GM12878 (cell line): ENCODE data around the gene SLC34A1. TPM values are rescaled to one million over a fixed set of nuclear protein-coding genes. Genes with fewer than 3 reads are reported as not detected.
A peak's percentile ranks its signal among the peaks of the same experiment; 100 is the strongest.

ENCODE experiments used
- ATAC-seq: fragments of 200-7000 bp; cut with Tn5 transposase; 3 replicates; pipeline ENCODE4 v1.9.1; 2020; ENCODE audit warnings: mild to moderate bottlenecking, moderate library complexity
- BruUV-seq: library from RNA; stranded (reverse); fragments of 400-500 nt; replicated peaks from 2 replicates; lab custom pipeline; 2021; lab: Mats Ljungman, UMichigan
- CTCF ChIA-PET: fragments of 300-600 bp; sonication (Branson Sonifier 250); formaldehyde crosslinking; extraction: SDS; loops from one replicate; lab custom pipeline; 2021; ENCODE audit warnings: inconsistent platforms; lab: Yijun Ruan, JAX
- POLR2A ChIA-PET: fragments of 350-600 bp; formaldehyde crosslinking; extraction: SDS; loops from one replicate; lab custom pipeline; 2021; ENCODE audit warnings: inconsistent platforms; lab: Charles Lee
- RAD21 ChIA-PET: fragments of 300-600 bp; sonication (Branson Sonifier 250); formaldehyde crosslinking; loops from one replicate; lab custom pipeline; 2023; ENCODE audit warnings: antibody characterized with exemption; ENCODE audit not compliant: unreplicated experiment; lab: Charles Lee
- SMC1A ChIA-PET: fragments of 300-600 bp; sonication (Branson Sonifier 250); formaldehyde crosslinking; loops from one replicate; lab custom pipeline; 2023; ENCODE audit not compliant: unreplicated experiment, uncharacterized antibody; lab: Charles Lee
- DNase-seq: peaks from one replicate; pipeline ENCODE4 v3.0.0-alpha.2; 2011; ENCODE audit warnings: low read depth, low spot score
- FAIRE-seq: peaks from 3 replicates; lab custom pipeline; 2011; peaks lifted over from hg19 to GRCh38; lab: Jason Lieb, UNC
- H2AFZ ChIP-seq: 2 replicates; pipeline ENCODE4 v1.6.0; 2011; ENCODE audit warnings: low read depth, low read length, control low read depth; ENCODE audit not compliant: control insufficient read depth
- H3K27ac ChIP-seq: 2 replicates; pipeline ENCODE4 v1.5.1; 2011; ENCODE audit warnings: control low read depth; ENCODE audit not compliant: control insufficient read depth, insufficient read depth
- H3K27me3 ChIP-seq, 2 experiments: replicated peaks in 1 of 2; 2 replicates each; pipeline versions ENCODE4 v1.6.0 to v1.6.1; 2011; ENCODE audit warnings: low read length in 1 of 2; ENCODE audit not compliant: control insufficient read depth in 2 of 2, insufficient read depth in 2 of 2
- H3K36me3 ChIP-seq, 2 experiments: 2 replicates each; pipeline ENCODE4 v1.5.1; 2011; ENCODE audit warnings: low read length in 1 of 2; ENCODE audit not compliant: control insufficient read depth in 2 of 2, insufficient read depth in 2 of 2
- H3K4me1 ChIP-seq: 2 replicates; pipeline ENCODE4 v1.6.1; 2011; ENCODE audit warnings: mild to moderate bottlenecking, low read length, moderate library complexity, mixed read lengths; ENCODE audit not compliant: control insufficient read depth, insufficient read depth
- H3K4me2 ChIP-seq: 2 replicates; pipeline ENCODE4 v1.6.0; 2011; ENCODE audit warnings: control low read depth; ENCODE audit not compliant: control insufficient read depth, insufficient read depth
- H3K4me3 ChIP-seq: fragments of 200-600 bp; sonication (generic); 2 replicates; pipeline ENCODE4 v1.5.1; 2016
- H3K79me2 ChIP-seq: 2 replicates; pipeline ENCODE4 v1.6.0; 2011; ENCODE audit warnings: low read length; ENCODE audit not compliant: control insufficient read depth, insufficient read depth
- H3K9ac ChIP-seq: 2 replicates; pipeline ENCODE4 v1.8.0; 2011; ENCODE audit warnings: low read length, control low read depth, mixed read lengths; ENCODE audit not compliant: control insufficient read depth, insufficient read depth
- H3K9me3 ChIP-seq: replicated peaks from 3 replicates; pipeline ENCODE4 v1.5.1; 2011; ENCODE audit warnings: mild to moderate bottlenecking, low read length; ENCODE audit not compliant: control insufficient read depth, insufficient read depth
- H4K20me1 ChIP-seq: 2 replicates; pipeline ENCODE4 v1.6.0; 2011; ENCODE audit not compliant: control insufficient read depth, insufficient read depth
- DPF2 ChIP-seq: fragments of 450-650 bp; IDR thresholded peaks from 2 replicates; pipeline ENCODE4 v1.6.1; 2017; ENCODE audit warnings: mild to moderate bottlenecking
- WGBS: methylation state at CpG from one replicate; pipeline ENCODE4 v1.1.6; 2016; ENCODE audit warnings: low lambda C conversion rate; ENCODE audit not compliant: insufficient replicate concordance, insufficient coverage; ENCODE audit errors: missing lambda C conversion rate; 5-methylcytosine and 5-hydroxymethylcytosine counted together
- in situ Hi-C: fragments of 300-500 bp; cut with MboI; formaldehyde crosslinking; loops from 9 replicates; pipeline ENCODE4 v1.14.3; 2018; ENCODE audit warnings: mixed read lengths
- intact Hi-C: fragments of 100-400 bp; cut with micrococcal nuclease; formaldehyde crosslinking; loops from one replicate; pipeline ENCODE4 v1.14.2; 2022; ENCODE audit not compliant: unreplicated experiment
- polyA plus RNA-seq, 11 experiments: library from polyadenylated mRNA; depleted of rRNA in 4 of 11; unstranded in 6 of 11; stranded (reverse) in 5 of 11; fragments of >200 nt; fragmentation: Nextera tagmentation in 4 of 11; fragmentation: Illumina TruSeq in 1 of 11; extraction: Ambion mirVana in 4 of 11; extraction: Trizol in 1 of 11; gene quantifications; 1 replicate in 1 of 11; 2 replicates in 10 of 11; pipeline versions ENCODE4 v1.2.1 to v1.2.3, GENCODE V29; 2011 to 2016; ENCODE audit warnings: inconsistent platforms in 2 of 11, missing spikeins in 2 of 11, low read depth in 1 of 11
- total RNA-seq, 4 experiments: library from RNA; depleted of rRNA in 3 of 4; stranded (reverse); fragments of >200 nt in 3 of 4; fragmentation: Illumina TruSeq in 1 of 4; extraction: Trizol in 1 of 4; gene quantifications; 2 replicates each; pipeline versions ENCODE4 v1.2.1 to v1.2.3, GENCODE V29; 2013 to 2021
- TF ChIP-seq, protein P1 (sequence below), 3 experiments: IDR thresholded peaks in 2 of 3; conservative IDR thresholded peaks in 1 of 3; 2 replicates each; pipeline ENCODE4 v1.5.1; 2011; ENCODE audit warnings: low read depth in 3 of 3, low read length in 3 of 3, mild to moderate bottlenecking in 3 of 3, control low read depth in 2 of 3, moderate library complexity in 2 of 3, inconsistent platforms in 1 of 3, mixed read lengths in 1 of 3; ENCODE audit not compliant: control insufficient read depth in 2 of 3, insufficient read depth in 1 of 3; ENCODE audit errors: extremely low read depth in 1 of 3

SLC34A1 gene
- total and polyA plus RNA-seq, 10 of the 15 experiments (the other 5 are each of a cell fraction or from before 2014, with no cell fraction given) = 0.03 to 0.14 (median 0.09) TPM; not detected in 2

DNA sequence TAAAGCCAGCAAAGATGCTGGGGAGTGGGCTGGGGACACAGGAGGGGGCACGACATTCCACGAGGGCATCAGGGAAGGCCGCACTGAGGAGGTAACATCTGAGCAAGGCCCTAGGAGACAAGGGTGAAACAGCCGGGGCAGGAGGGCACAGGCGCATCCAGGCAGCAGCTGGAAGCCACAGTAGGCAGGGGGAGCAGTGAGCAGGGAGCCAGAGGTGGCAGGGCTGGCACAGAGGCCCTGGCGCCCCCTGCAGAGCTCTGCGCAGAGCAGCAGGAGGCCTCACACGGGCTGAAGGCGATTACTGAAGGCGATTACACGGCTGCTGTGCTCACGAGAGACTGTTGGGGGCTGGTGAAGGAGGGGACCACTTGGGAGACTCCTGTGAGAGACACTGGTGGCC is 48.1 kb upstream of the SLC34A1 start:
- SMC1A ChIA-PET = interaction anchor here (1.5 to 1.6 kb wide), 2 partner anchors 12 to 15 kb away, joined by 4 read pairs; partner anchors contain the start of gene LMAN2
- no TSS peak for BruUV-seq
- in situ Hi-C loops (no loop called here), intact Hi-C loops (no loop called here)
- TF ChIP-seq DPF2 = no peak
- TF ChIP-seq, protein P1, sequence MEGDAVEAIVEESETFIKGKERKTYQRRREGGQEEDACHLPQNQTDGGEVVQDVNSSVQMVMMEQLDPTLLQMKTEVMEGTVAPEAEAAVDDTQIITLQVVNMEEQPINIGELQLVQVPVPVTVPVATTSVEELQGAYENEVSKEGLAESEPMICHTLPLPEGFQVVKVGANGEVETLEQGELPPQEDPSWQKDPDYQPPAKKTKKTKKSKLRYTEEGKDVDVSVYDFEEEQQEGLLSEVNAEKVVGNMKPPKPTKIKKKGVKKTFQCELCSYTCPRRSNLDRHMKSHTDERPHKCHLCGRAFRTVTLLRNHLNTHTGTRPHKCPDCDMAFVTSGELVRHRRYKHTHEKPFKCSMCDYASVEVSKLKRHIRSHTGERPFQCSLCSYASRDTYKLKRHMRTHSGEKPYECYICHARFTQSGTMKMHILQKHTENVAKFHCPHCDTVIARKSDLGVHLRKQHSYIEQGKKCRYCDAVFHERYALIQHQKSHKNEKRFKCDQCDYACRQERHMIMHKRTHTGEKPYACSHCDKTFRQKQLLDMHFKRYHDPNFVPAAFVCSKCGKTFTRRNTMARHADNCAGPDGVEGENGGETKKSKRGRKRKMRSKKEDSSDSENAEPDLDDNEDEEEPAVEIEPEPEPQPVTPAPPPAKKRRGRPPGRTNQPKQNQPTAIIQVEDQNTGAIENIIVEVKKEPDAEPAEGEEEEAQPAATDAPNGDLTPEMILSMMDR (IDR thresholded peaks at IDR 0.05 in 2 of 3, conservative IDR thresholded peaks at IDR 0.05 in 1 of 3; ENCODE audit: control insufficient read depth in 2 of 3, extremely low read depth in 1 of 3, insufficient read depth in 1 of 3, low read depth in 3 of 3, low read length in 3 of 3) = peak; percentile 16 to 53 (median 36); a peak in 3 of 6 replicates
- ATAC-seq = peak; percentile 85
- no peak for FAIRE-seq
- no peak for DNase-seq
- POLR2A ChIA-PET = no interaction called here
- peaks cover 19 to 69% of the 10 kb centered on the region in 2 experiments for H3K36me3 ChIP-seq
- H3K4me3 ChIP-seq = no peak overlapping the region
- 72% methylated on average over 12 of the region's 12 CpGs for WGBS
- H3K27me3 ChIP-seq = no peaks in the 10 kb centered on the region
- CTCF ChIA-PET = interaction anchor here (0.9 kb wide), 1 partner anchor 18 kb away, joined by 3 read pairs; no protein-coding TSS in a partner anchor
- no peak overlapping the region for H3K4me2 ChIP-seq
- no peaks in the 10 kb centered on the region; the same call in 2 of the 3 replicates for H3K9me3 ChIP-seq
- H3K4me1 ChIP-seq = no peaks in the 10 kb centered on the region
- no peak overlapping the region for H3K9ac ChIP-seq
- no peaks in the 10 kb centered on the region for H4K20me1 ChIP-seq
- H2AFZ ChIP-seq = no peak overlapping the region
- H3K79me2 ChIP-seq = peaks cover 10% of the 10 kb centered on the region
- RAD21 ChIA-PET = interaction anchor here (1.1 kb wide), 1 partner anchor 54 kb away, joined by 3 read pairs; no protein-coding TSS in a partner anchor
- H3K27ac ChIP-seq = no peak overlapping the region
